GM23338 (cell line): ENCODE measurements around the gene PARD3.

ENCODE experiments used
- CTCF ChIP-seq, 2 experiments: fragments of 200-600 bp in 1 of 2; sonication (generic) in 1 of 2; conservative IDR thresholded peaks; 2 replicates each; pipeline versions ENCODE4 v1.5.1 to v1.6.1; 2016 to 2017; ENCODE audit warnings: antibody characterized with exemption in 2 of 2, low read depth in 2 of 2, mild to moderate bottlenecking in 2 of 2, moderate library complexity in 1 of 2
- ETS1 ChIP-seq: IDR thresholded peaks from 2 replicates; pipeline ENCODE4 v1.6.1; 2016; ENCODE audit warnings: antibody characterized with exemption
- EZH2 ChIP-seq: fragments of 200-600 bp; sonication (generic); IDR thresholded peaks from one replicate; pipeline ENCODE4 v1.8.0; 2017; ENCODE audit warnings: antibody characterized with exemption, mild to moderate bottlenecking, low read depth; ENCODE audit not compliant: unreplicated experiment
- EZH2phosphoT487 ChIP-seq: fragments of 200-600 bp; sonication (generic); IDR thresholded peaks from one replicate; pipeline ENCODE4 v1.8.1; 2018; ENCODE audit warnings: antibody characterized with exemption; ENCODE audit not compliant: unreplicated experiment
- NANOG ChIP-seq: IDR thresholded peaks from 2 replicates; pipeline ENCODE4 v1.6.1; 2016; ENCODE audit warnings: antibody characterized with exemption, borderline replicate concordance
- POLR2AphosphoS5 ChIP-seq: IDR thresholded peaks from 2 replicates; pipeline ENCODE4 v1.6.1; 2016; ENCODE audit warnings: antibody characterized with exemption, low read depth
- REST ChIP-seq: IDR thresholded peaks from one replicate; pipeline ENCODE4 v1.6.1; 2018; ENCODE audit warnings: antibody characterized with exemption; ENCODE audit not compliant: unreplicated experiment
- STAT1 ChIP-seq: IDR thresholded peaks from one replicate; pipeline ENCODE4 v1.6.1; 2016; ENCODE audit warnings: antibody characterized with exemption; ENCODE audit not compliant: unreplicated experiment
- ZNF462 ChIP-seq: fragments of 250-450 bp; sonication (Bioruptor Pico); IDR thresholded peaks from 2 replicates; pipeline ENCODE4 v1.5.0; 2020; ENCODE audit warnings: mild to moderate bottlenecking, moderate library complexity

- TF ChIP-seq STAT1 (no peak), CTCF (conservative IDR thresholded peaks at IDR 0.05; ENCODE audit: low read depth in 2 of 2) (no peak), EZH2 (no peak), EZH2phosphoT487 (no peak), POLR2AphosphoS5 (no peak), NANOG (no peak), REST (no peak), ZNF462 (no peak), ETS1 (no peak)
These were observed 504.9 kb downstream of the PARD3 start for GRCh38 chr10:34310234-34310633.
